ENCODE results near the gene NR6A1. TPM values are rescaled to one million over a fixed set of nuclear protein-coding genes. Genes with fewer than 3 reads are reported as not detected.
A peak's percentile ranks its signal among the peaks of the same experiment; 100 is the strongest.

The NR6A1 gene
- total and polyA plus RNA-seq, 2 experiments from 2014 or later, result 0.16 TPM; not detected in 1

- H3K79me2 ChIP-seq (ENCODE audit: insufficient read depth), result no peaks in the 10 kb centered on the region
- H2AFZ ChIP-seq, result no peak overlapping the region
- TF ChIP-seq EZH2 (IDR thresholded peaks at IDR 0.05; ENCODE audit: insufficient read depth, poor library complexity, severe bottlenecking) (no peak), EZH2phosphoT487 (IDR thresholded peaks at IDR 0.05; ENCODE audit: insufficient read depth, low read depth) (no peak)
- H3K36me3 ChIP-seq (ENCODE audit: low read depth), result no peaks in the 10 kb centered on the region
- H3K4me1 ChIP-seq (ENCODE audit: insufficient read depth), result no peaks in the 10 kb centered on the region; the same call in 1 of the 2 replicates
- H3F3A ChIP-seq (ENCODE audit: insufficient read depth), result no peaks in the 10 kb centered on the region
- H3K27me3 ChIP-seq (replicated peaks; ENCODE audit: insufficient read depth), result no peaks in the 10 kb centered on the region; the same call in 1 of the 2 replicates
- H3K9me3 ChIP-seq (ENCODE audit: low read depth), result no peaks in the 10 kb centered on the region
- H3K9me2 ChIP-seq (ENCODE audit: insufficient read depth), result no peaks in the 10 kb centered on the region
- WGBS, 2 experiments (ENCODE audit: low coverage in 1 of 2, low lambda C conversion rate in 2 of 2, missing lambda C conversion rate in 2 of 2), result 79 to 91% methylated on average over 2 of the region's 2 CpGs
- no peak overlapping the region for H3K9ac ChIP-seq
- no peaks in the 10 kb centered on the region for H4K20me1 ChIP-seq (ENCODE audit: insufficient read depth)
- no peak for DNase-seq
- H3K4me2 ChIP-seq (ENCODE audit: unreplicated experiment), result no peak overlapping the region
- in situ Hi-C loops (cut with MboI), result no loop called here
- no peak overlapping the region for H3K4me3 ChIP-seq
- no peak overlapping the region for H3K27ac ChIP-seq
Observed at GRCh38 chr9:124789531-124789930, 18.4 kb upstream of the NR6A1 start.

DNA sequence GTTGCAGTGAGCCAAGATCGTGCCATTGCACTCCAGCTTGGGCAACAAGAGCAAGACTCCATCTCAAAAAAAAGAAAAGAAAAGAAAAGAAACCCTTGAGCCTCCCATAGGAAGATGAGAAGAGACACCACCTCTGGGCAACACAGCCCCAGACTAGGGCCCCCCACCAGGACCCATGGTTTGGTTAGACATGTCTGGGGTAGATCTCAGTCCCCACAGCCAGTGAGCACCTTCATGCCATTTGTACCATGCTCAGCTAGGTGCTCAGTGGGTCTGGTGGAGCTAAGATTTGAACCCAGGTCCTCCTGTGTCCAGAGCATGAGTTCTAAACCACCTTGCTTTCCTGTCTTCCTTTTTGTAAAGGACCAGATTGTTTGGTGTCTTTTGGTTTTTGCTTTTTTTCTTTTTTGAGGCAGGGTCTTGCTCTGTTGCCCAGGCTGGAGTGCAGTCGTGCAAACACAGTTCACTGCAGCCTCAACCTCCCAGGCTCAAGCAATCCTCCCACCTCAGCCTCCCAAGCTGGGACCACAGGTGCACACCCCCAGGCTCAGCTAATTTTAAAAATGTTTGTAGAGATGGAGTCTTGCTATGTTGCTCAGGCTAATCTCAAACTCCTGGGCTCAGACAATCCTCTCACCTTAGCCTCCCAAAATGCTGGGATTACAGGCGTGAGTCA, 17.6 kb upstream of the NR6A1 start:
- in situ Hi-C loops (cut with MboI), result no loop called here
- DNase-seq, result no peak
- no peak overlapping the region for H3K4me3 ChIP-seq
- no peaks in the 10 kb centered on the region for H4K20me1 ChIP-seq (ENCODE audit: insufficient read depth)
- no peak overlapping the region for H2AFZ ChIP-seq
- H3K79me2 ChIP-seq (ENCODE audit: insufficient read depth), result no peaks in the 10 kb centered on the region
- no peak overlapping the region for H3K9ac ChIP-seq
- no peak overlapping the region for H3K27ac ChIP-seq
- no peaks in the 10 kb centered on the region for H3K9me2 ChIP-seq (ENCODE audit: insufficient read depth)
- no peak overlapping the region for H3K4me2 ChIP-seq (ENCODE audit: unreplicated experiment)
- no peaks in the 10 kb centered on the region for H3K9me3 ChIP-seq (ENCODE audit: low read depth)
- TF ChIP-seq EZH2 (IDR thresholded peaks at IDR 0.05; ENCODE audit: insufficient read depth, poor library complexity, severe bottlenecking) (no peak), EZH2phosphoT487 (IDR thresholded peaks at IDR 0.05; ENCODE audit: insufficient read depth, low read depth) (no peak)
- H3F3A ChIP-seq (ENCODE audit: insufficient read depth), result no peaks in the 10 kb centered on the region; the same call in 1 of the 2 replicates
- H3K4me1 ChIP-seq (ENCODE audit: insufficient read depth), result no peaks in the 10 kb centered on the region; the same call in 1 of the 2 replicates
- 84 to 94% methylated on average over 3 of the region's 3 CpGs for WGBS, 2 experiments (ENCODE audit: low coverage in 1 of 2, low lambda C conversion rate in 2 of 2, missing lambda C conversion rate in 2 of 2)
- H3K36me3 ChIP-seq (ENCODE audit: low read depth), result no peaks in the 10 kb centered on the region
- no peaks in the 10 kb centered on the region; the same call in 1 of the 2 replicates for H3K27me3 ChIP-seq (replicated peaks; ENCODE audit: insufficient read depth)

DNA sequence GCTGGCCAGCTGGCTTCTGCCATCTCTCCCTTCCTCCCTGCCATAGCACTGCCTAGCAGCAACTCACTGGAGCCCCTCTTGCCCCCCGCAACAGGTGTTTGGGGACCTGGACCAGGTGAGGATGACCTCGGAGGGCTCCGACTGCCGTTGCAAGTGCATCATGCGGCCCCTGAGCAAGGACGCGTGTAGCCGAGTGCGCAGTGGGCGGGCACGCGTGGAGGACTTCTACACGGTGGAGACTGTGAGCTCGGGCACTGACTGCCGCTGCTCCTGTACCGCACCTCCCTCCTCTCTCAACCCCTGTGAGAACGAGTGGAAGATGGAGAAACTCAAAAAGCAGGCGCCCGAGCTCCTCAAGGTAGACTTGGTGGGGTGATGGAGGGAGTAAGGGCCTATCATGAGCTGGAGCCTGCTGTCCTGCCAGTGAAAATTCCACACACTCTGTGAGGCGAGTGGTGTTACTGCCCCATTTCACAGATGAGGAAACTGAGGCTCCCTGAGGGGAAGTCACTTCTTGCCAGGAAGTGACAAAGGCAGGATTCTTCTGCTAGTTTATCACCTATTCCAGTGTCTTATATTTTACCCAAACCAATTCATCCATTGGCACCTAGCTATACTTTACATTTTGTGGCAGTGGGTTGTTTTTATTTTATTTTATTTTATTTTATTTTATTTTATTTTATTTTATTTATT, 15.9 kb upstream of the NR6A1 start:
- Histone ChIP-seq H3K9ac (no peak overlapping the region), H3K4me2 (ENCODE audit: unreplicated experiment) (no peak overlapping the region), H3K4me1 (ENCODE audit: insufficient read depth) (no peaks in the 10 kb centered on the region; the same call in 1 of the 2 replicates), H3K36me3 (ENCODE audit: low read depth) (no peaks in the 10 kb centered on the region), H3K9me3 (ENCODE audit: low read depth) (no peaks in the 10 kb centered on the region), H4K20me1 (ENCODE audit: insufficient read depth) (no peaks in the 10 kb centered on the region), H3K4me3 (no peak overlapping the region), H3F3A (ENCODE audit: insufficient read depth) (no peaks in the 10 kb centered on the region; the same call in 1 of the 2 replicates), H3K79me2 (ENCODE audit: insufficient read depth) (no peaks in the 10 kb centered on the region), H2AFZ (no peak overlapping the region), H3K27ac (no peak overlapping the region), H3K9me2 (ENCODE audit: insufficient read depth) (no peaks in the 10 kb centered on the region), H3K27me3 (replicated peaks; ENCODE audit: insufficient read depth) (no peaks in the 10 kb centered on the region; the same call in 1 of the 2 replicates)
- in situ Hi-C loops (cut with MboI), result no loop called here
- DNase-seq, result no peak
- WGBS, 2 experiments (ENCODE audit: low coverage in 1 of 2, low lambda C conversion rate in 2 of 2, missing lambda C conversion rate in 2 of 2), result 97 to 100% methylated on average over 20 of the region's 20 CpGs
- TF ChIP-seq EZH2phosphoT487 (IDR thresholded peaks at IDR 0.05; ENCODE audit: insufficient read depth, low read depth) (no peak), EZH2 (IDR thresholded peaks at IDR 0.05; ENCODE audit: insufficient read depth, poor library complexity, severe bottlenecking) (no peak)

DNA sequence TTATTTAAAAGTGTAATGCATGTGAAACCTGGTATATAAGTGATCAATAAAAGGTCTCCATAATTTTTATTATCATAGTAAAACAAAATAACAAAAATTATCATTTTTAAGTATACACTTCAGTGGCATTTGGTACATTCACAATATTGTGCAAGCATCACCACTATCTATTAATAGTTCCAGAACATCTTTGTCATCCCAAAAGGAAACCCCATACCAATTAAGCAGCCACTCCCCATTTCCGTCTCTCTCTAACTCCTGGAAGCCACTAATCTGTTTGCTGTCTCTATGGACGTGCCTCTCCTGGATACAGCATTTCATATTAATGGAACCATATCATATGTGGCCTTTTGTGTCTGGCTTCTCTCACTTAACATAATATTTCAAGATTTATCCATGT, 13.4 kb upstream of the NR6A1 start:
- Histone ChIP-seq H3K36me3 (ENCODE audit: low read depth) (no peaks in the 10 kb centered on the region), H3K27me3 (replicated peaks; ENCODE audit: insufficient read depth) (no peaks in the 10 kb centered on the region; the same call in 1 of the 2 replicates), H3K27ac (peak overlapping the region; percentile 7; the same call in 1 of the 2 replicates), H3K4me1 (ENCODE audit: insufficient read depth) (peaks cover 9% of the 10 kb centered on the region), H3K79me2 (ENCODE audit: insufficient read depth) (no peaks in the 10 kb centered on the region), H3K9me2 (ENCODE audit: insufficient read depth) (no peaks in the 10 kb centered on the region), H3F3A (ENCODE audit: insufficient read depth) (no peaks in the 10 kb centered on the region; the same call in 1 of the 2 replicates), H3K9ac (no peak overlapping the region), H3K9me3 (ENCODE audit: low read depth) (no peaks in the 10 kb centered on the region), H4K20me1 (ENCODE audit: insufficient read depth) (no peaks in the 10 kb centered on the region), H3K4me3 (no peak overlapping the region), H3K4me2 (ENCODE audit: unreplicated experiment) (no peak overlapping the region), H2AFZ (no peak overlapping the region)
- in situ Hi-C loops (cut with MboI), result no loop called here
- 0 to 8% methylated on average over 2 of the region's 2 CpGs for WGBS, 2 experiments (ENCODE audit: low coverage in 1 of 2, low lambda C conversion rate in 2 of 2, missing lambda C conversion rate in 2 of 2)
- DNase-seq, result peak; percentile 86
- TF ChIP-seq EZH2 (IDR thresholded peaks at IDR 0.05; ENCODE audit: insufficient read depth, poor library complexity, severe bottlenecking), result no peak
- no peak for TF ChIP-seq EZH2phosphoT487 (IDR thresholded peaks at IDR 0.05; ENCODE audit: insufficient read depth, low read depth)
